HG03064 (cell line): ENCODE data around the gene NOL7.

ENCODE experiments used
- ATAC-seq: cut with Tn5 transposase; IDR thresholded peaks from one replicate; pipeline ENCODE4 v1.9.1; 2021; ENCODE audit warnings: low read depth; ENCODE audit not compliant: unreplicated experiment

The NOL7 gene

DNA sequence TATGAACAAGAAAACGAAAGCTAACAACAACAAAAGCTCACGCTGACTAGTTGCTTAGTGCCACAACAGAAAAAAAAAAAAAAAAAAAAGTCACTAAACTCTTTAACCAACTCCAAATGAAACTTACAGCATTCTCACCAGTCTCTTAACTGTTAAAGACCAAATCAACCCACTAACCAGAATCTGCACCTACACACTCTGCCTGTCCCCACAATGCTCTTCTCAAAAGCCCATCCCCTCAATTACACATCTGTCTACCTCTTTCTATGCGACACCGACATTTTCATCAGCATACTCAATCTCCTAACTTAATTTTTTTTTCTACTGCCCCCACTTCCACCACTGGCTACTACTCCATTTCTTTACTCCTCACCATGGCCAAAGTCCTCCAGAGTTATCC, 34.3 kb downstream of the NOL7 start:
- ATAC-seq: no peak

- no peak for ATAC-seq
Measured at GRCh38 chr6:13653296-13653695, 38.2 kb downstream of the NOL7 start.

DNA sequence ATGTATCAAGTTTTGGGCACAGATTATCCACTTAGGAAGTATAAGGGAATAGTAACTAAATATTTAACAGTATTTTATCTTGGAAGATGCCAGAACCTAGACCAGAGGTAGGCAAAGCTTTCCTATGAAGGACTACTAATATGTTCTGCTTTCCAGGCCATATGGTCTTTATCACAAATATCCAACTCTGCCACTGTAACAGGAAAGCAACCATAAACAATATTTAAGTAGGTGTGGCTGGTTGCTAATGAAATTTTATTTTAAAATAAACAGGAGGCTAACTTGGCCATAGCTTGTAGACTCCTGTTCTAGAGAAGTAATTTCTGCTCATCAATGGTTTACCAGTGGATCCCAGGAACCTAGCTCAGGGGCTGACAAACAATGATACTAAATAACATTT, 39.4 kb downstream of the NOL7 start:
- ATAC-seq: no peak

GRCh38 chr6:13655700-13656099, 40.6 kb downstream of the NOL7 start:
- ATAC-seq: no peak

DNA sequence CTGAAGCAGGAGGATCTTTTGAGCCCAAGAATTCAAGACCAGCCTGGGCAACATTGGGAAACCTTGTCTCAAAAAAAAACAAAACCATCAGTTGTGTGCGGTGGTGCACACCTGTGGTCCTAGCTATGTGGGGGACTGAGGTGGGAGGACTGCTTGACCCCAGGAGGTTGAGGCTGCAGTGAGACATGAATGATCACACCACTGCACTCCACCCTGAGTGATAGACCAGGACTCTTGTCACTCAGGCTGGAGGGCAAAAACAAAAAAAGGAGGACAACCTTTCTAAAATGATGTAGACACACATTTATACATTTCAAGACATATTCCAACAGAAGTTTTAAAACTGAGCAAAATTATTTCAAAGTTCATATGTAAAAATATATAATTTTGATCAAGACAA, 45.1 kb downstream of the NOL7 start:
- ATAC-seq: no peak

- no peak for ATAC-seq
Measured at GRCh38 chr6:13660893-13661292, 45.8 kb downstream of the NOL7 start.

DNA sequence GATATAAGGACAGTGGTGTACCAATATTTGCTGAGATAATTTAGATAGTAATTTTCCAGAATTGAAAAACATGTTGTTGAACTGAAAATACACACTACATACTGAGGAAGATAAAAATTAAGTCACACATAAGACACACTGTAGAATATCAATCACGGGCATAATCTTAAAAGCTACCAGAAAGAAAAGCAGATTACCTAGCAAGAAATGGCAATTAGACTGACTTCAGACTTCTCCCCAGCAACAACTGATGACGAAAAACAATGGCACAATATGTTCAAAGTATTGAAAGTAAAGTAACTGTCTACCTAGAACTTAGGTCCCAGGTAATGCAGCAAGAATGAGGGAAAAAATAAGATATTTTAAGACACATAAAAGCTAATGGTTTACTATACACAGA, 46.5 kb downstream of the NOL7 start:
- ATAC-seq: no peak

GRCh38 chr6:13662651-13663334, 47.7 kb downstream of the NOL7 start:
- no peak for ATAC-seq

GRCh38 chr6:13663986-13664385, 48.9 kb downstream of the NOL7 start:
- no peak for ATAC-seq

DNA sequence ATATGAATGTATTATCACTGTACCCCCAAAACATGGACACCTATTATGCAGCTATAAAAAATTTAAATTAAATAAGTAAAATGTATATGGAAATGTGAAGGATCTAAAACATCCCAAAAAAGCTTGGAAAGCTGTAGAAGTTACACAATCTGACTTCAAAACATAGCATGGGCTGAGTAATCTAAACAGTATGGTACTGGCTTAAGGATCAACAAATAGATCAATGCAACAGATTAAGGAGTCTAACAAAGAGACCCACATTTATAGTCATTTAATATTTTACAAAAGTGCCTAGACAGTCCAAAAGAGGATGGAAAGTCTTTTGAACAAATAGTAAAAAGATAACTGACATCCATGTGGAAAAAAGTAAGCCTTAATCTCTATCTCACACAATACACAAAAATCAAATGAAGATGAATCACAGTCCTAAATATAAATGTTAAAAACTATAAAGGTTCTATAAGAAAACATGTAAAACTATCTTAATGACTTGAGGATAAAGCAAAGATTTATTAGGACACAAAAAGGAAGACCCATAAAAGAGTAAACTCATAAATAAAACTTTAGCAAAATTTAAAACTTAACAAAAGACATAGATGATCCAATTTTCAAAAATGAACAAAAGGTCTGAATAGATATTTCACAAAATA, 49.7 kb downstream of the NOL7 start:
- no peak for ATAC-seq

DNA sequence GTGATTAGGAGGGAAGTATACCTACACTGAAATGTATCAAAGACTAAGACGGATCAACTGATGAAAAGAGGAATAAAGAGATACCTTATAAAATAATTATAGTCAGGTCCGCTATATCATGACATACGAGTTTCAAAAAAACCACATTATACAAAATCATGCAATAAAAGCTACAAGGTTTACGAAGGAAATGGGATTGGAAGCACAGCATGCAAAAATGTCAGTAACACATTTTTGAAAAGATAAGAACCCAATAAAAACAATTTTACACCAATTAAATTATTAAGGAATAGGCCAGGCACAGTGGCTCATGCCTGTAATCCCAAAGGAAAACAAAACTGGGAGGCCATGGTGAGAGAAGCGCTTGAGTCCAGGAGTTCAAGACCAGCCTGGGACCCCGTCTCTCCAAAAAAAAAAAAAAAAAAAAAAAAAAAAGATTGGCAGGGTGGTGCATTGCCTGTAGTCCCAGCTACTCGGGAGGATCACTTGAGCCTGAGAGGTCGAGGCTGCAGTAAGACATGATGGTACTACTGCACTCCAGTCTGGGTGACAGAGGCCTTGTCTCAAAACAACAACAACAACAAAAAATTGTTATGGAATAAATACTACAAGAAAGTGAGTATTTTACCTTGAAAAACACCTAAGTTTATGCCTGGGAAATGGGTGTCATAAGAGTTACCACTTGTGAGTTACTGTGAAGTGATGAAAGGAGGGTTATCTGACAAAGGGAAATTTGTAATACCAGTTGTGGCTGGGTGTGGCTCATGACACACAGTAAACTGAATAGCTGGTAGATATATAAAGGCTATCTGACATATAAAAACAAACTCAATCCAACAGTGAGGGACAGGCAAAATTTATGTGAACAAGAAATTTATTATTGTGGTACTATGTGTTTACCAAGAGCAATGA, 51.3 kb downstream of the NOL7 start:
- ATAC-seq: no peak

- ATAC-seq: no peak
Measured at GRCh38 chr6:13667655-13668054, 52.5 kb downstream of the NOL7 start.

GRCh38 chr6:13668291-13668928, 53.3 kb downstream of the NOL7 start:
- ATAC-seq: no peak

GRCh38 chr6:13669476-13669875, 54.3 kb downstream of the NOL7 start:
- ATAC-seq: no peak
